Stimulated activated CD8-positive, alpha-beta memory T cell treated with anti-CD3 and anti-CD28 coated beads, Interleukin-7, amount 100 ng/mL, for 1 hour (primary cell): ENCODE results near the gene SGIP1.
"Not testable (repeated sequence)": the region's sequence is repeated elsewhere in the genome, so short reads cannot be mapped to it uniquely, and the experiment has no call there.

Experiments
- DNase-seq, 2 donors: peaks; one replicate each; pipeline ENCODE4 v3.0.0-alpha.2; 2020; ENCODE audit warnings: low read depth in 2 of 2

The SGIP1 gene

GRCh38 chr1:66557157-66557556, 23.2 kb downstream of the SGIP1 start:
- no peak for DNase-seq

GRCh38 chr1:66559517-66559916, 25.6 kb downstream of the SGIP1 start:
- DNase-seq = no peak

- no peak for DNase-seq
Observed at GRCh38 chr1:66562561-66562960, 28.6 kb downstream of the SGIP1 start.

- no peak for DNase-seq
Observed at GRCh38 chr1:66563094-66563800, 29.3 kb downstream of the SGIP1 start.

GRCh38 chr1:66563941-66564630, 30.1 kb downstream of the SGIP1 start:
- no peak for DNase-seq

- DNase-seq = no peak
Observed at GRCh38 chr1:66570196-66570595, 36.2 kb downstream of the SGIP1 start.

- no peak for DNase-seq
Observed at GRCh38 chr1:66571789-66572188, 37.8 kb downstream of the SGIP1 start.

- no peak for DNase-seq
Observed at GRCh38 chr1:66575739-66576138, 41.8 kb downstream of the SGIP1 start.

- no peak for DNase-seq
Observed at GRCh38 chr1:66576645-66577044, 42.7 kb downstream of the SGIP1 start.

- no peak for DNase-seq
Observed at GRCh38 chr1:66578841-66579240, 44.9 kb downstream of the SGIP1 start.

- no peak for DNase-seq
Observed at GRCh38 chr1:66580081-66580480, 46.1 kb downstream of the SGIP1 start.

- no peak for DNase-seq
Observed at GRCh38 chr1:66583021-66583420, 49.1 kb downstream of the SGIP1 start.

GRCh38 chr1:66585002-66585401, 51.0 kb downstream of the SGIP1 start:
- no peak for DNase-seq

- DNase-seq = no peak
Observed at GRCh38 chr1:66589326-66589725, 55.4 kb downstream of the SGIP1 start.

GRCh38 chr1:66592106-66592507, 58.2 kb downstream of the SGIP1 start:
- not testable (repeated sequence) for DNase-seq

- DNase-seq = no peak
Observed at GRCh38 chr1:66596191-66596590, 62.2 kb downstream of the SGIP1 start.

- DNase-seq = no peak
Observed at GRCh38 chr1:66597500-66597899, 63.5 kb downstream of the SGIP1 start.

- no peak for DNase-seq
Observed at GRCh38 chr1:66598670-66599069, 64.7 kb downstream of the SGIP1 start.

GRCh38 chr1:66599346-66599745, 65.4 kb downstream of the SGIP1 start:
- no peak for DNase-seq

- DNase-seq = no peak
Observed at GRCh38 chr1:66599899-66600737, 66.2 kb downstream of the SGIP1 start.

GRCh38 chr1:66605419-66605997, 71.6 kb downstream of the SGIP1 start:
- no peak for DNase-seq

GRCh38 chr1:66606362-66607065, 72.6 kb downstream of the SGIP1 start:
- no peak for DNase-seq
